BE2C (cell line): ENCODE data around the gene MYO15B.
"Not testable (repeated sequence)": the region's sequence is repeated elsewhere in the genome, so short reads cannot be mapped to it uniquely, and the experiment has no call there.

ENCODE experiments used
- DNase-seq: peaks from one replicate; pipeline ENCODE4 v3.0.0-alpha.2; 2020
- H3K27me3 ChIP-seq: fragments of 250-450 bp; sonication (Bioruptor Pico); 2 replicates; pipeline ENCODE4 v1.5.1; 2020; ENCODE audit warnings: mild to moderate bottlenecking
- H3K36me3 ChIP-seq: fragments of 250-450 bp; sonication (Bioruptor Pico); 2 replicates; pipeline ENCODE4 v1.5.1; 2020; ENCODE audit warnings: mild to moderate bottlenecking
- H3K4me1 ChIP-seq: fragments of 250-450 bp; sonication (Bioruptor Pico); 2 replicates; pipeline ENCODE4 v1.5.1; 2020
- H3K4me3 ChIP-seq: 2 replicates; pipeline ENCODE4 v1.5.1; 2011; ENCODE audit warnings: low read depth, low read length
- H3K9me3 ChIP-seq: fragments of 250-450 bp; sonication (Bioruptor Pico); 2 replicates; pipeline ENCODE4 v1.5.1; 2020
- TF ChIP-seq, protein P1 (sequence below): IDR thresholded peaks from 2 replicates; pipeline ENCODE4 v1.5.1; 2012; ENCODE audit warnings: mild to moderate bottlenecking, low read depth, low read length

The MYO15B gene

DNA sequence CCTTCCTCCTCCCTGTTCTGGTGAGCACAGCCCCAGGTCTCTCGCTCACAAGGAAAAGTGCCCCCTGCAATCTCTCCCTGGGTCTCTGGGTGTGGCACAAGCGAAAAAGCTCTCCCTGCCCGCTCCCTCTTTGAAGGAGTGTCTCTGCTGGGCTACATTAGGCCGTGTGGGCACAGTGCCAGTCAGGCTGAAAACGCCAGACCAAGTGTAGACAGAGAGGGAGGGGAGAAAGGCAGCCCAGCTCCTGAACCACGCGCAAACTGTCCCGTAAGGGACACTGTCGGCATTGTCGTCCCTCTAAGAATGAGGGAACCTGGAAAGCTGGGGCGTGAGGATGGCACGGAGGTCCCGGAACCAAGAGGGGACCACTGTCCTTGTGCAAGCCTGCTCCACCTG is 49.5 kb downstream of the MYO15B start:
- peak; percentile 50 for DNase-seq
- Histone ChIP-seq H3K4me1 (peaks cover 11% of the 10 kb centered on the region), H3K36me3 (no peaks in the 10 kb centered on the region), H3K9me3 (no peaks in the 10 kb centered on the region), H3K4me3 (no peak overlapping the region), H3K27me3 (no peaks in the 10 kb centered on the region)
- TF ChIP-seq, protein P1, sequence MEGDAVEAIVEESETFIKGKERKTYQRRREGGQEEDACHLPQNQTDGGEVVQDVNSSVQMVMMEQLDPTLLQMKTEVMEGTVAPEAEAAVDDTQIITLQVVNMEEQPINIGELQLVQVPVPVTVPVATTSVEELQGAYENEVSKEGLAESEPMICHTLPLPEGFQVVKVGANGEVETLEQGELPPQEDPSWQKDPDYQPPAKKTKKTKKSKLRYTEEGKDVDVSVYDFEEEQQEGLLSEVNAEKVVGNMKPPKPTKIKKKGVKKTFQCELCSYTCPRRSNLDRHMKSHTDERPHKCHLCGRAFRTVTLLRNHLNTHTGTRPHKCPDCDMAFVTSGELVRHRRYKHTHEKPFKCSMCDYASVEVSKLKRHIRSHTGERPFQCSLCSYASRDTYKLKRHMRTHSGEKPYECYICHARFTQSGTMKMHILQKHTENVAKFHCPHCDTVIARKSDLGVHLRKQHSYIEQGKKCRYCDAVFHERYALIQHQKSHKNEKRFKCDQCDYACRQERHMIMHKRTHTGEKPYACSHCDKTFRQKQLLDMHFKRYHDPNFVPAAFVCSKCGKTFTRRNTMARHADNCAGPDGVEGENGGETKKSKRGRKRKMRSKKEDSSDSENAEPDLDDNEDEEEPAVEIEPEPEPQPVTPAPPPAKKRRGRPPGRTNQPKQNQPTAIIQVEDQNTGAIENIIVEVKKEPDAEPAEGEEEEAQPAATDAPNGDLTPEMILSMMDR = no peak

DNA sequence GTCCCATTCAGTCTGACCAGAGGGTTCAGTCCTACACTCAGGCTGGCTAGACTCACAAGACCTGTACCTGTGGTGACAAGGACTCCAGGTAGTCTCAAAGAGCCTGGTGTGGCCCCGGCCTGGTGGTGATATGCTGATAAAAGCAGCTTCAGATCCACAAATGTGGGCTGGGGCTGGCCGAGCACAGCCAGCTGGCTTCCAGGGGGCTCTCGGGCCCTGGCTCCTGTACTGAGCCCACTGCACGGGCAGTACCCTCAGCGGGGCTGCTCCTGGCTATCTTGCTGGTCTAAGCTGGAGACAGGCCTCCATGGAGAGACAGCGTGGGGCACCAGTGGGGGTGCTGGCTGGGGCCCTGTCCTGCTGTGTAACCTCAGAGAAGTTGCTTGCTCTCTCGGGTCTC is 50.0 kb downstream of the MYO15B start:
- Histone ChIP-seq H3K4me3 (no peak overlapping the region), H3K36me3 (no peaks in the 10 kb centered on the region)

DNA sequence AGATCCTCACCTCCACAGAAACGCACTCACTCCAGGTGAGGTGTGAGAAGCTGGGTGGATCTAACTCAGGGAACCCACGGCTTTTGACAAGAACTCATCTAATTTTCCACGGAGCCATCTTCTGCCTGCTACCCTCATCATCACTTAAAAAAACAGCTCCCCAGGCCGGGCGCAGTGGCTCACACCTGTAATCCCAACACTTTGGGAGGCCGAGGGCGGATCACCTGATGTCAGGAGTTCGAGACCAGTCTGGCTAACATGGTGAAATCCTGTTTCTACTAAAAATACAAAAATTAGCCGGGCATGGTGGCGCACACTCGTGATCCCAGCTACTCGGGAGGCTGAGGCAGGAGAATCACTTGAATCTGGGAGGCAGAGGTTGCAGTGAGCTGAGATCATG is 50.4 kb downstream of the MYO15B start:
- H3K4me1 ChIP-seq = peaks cover 10% of the 10 kb centered on the region
- not testable (repeated sequence) for H3K36me3 ChIP-seq, H3K27me3 ChIP-seq, H3K9me3 ChIP-seq, DNase-seq, H3K4me3 ChIP-seq

More for the DNA sequence above, 50.0 kb downstream of the MYO15B start:
- DNase-seq = no peak
- H3K4me1 ChIP-seq = peaks cover 11% of the 10 kb centered on the region
- no peaks in the 10 kb centered on the region for H3K9me3 ChIP-seq
- H3K27me3 ChIP-seq = no peaks in the 10 kb centered on the region
- TF ChIP-seq, protein P1 = no peak

GRCh38 chr17:75638893-75639292 is 51.3 kb downstream of the MYO15B start:
- no peaks in the 10 kb centered on the region for H3K36me3 ChIP-seq
- peak; percentile 20 for DNase-seq
- H3K4me1 ChIP-seq = peaks cover 4% of the 10 kb centered on the region; the same call in 1 of the 2 replicates
- no peaks in the 10 kb centered on the region for H3K9me3 ChIP-seq
- TF ChIP-seq, protein P1 = no peak
- no peaks in the 10 kb centered on the region for H3K27me3 ChIP-seq
- no peak overlapping the region for H3K4me3 ChIP-seq

DNA sequence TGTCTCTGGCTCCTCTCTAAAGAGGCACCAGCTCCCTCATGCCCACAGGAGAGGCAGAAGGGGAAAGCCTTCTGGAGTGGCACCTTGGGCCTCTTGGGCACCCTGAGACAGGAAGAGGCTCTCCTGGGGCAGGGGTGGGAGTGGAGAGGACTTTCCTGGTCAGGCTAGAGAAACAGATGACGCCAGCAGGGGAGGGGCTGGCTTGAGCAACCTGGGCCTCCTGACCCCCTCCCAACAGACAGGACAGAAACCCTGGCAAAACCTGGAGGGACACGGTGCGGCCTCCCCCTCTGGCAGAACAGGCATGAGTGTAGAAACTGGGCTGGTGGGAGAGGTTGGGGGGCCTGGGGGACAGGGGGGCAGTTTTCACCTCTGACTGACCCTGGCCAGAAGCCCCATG is 51.7 kb downstream of the MYO15B start:
- H3K36me3 ChIP-seq = no peaks in the 10 kb centered on the region
- DNase-seq = no peak
- H3K4me1 ChIP-seq = no peaks in the 10 kb centered on the region
- H3K9me3 ChIP-seq = no peaks in the 10 kb centered on the region
- no peak overlapping the region for H3K4me3 ChIP-seq
- no peaks in the 10 kb centered on the region for H3K27me3 ChIP-seq
- TF ChIP-seq, protein P1 = no peak

DNA sequence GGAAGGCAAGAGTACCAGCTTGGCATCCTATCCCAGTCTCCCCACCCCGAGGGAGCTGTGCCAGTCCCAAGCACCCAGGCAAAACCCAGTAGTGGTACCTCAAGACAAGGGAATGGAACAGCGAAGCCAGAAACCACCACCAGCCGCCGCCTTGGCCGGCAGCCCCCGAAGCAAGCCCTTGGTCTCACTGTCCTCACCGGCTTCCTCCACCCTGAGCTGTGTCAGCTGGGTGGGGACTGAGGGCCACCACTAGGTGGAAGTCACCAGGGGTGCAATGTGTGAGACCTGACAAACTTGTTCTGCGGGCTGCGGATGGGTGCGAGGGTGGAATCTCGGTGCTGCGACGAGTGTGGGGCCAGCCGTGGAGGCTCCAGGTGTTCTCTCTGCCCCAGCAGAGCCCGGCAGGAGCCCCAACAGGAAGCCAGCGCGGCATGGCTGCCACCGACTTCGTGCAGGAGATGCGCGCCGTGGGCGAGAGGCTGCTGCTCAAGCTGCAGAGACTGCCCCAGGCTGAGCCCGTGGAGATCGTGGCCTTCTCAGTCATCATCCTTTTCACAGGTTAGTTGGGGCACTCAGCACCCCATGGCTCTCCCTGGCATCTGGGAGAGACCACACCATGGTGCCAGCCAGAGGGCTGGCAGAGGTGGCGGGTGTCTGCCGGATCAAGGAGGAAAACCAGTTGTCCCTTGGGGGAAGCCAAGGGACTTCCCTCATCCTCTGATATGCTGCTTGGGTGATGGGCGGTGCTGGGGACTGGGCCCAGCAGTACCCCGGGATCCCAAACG is 52.4 kb downstream of the MYO15B start:
- H3K36me3 ChIP-seq = no peaks in the 10 kb centered on the region
- H3K4me3 ChIP-seq = no peak overlapping the region
- no peak for DNase-seq

More for the DNA sequence above, 52.4 kb downstream of the MYO15B start:
- Histone ChIP-seq H3K4me1 (no peaks in the 10 kb centered on the region), H3K27me3 (no peaks in the 10 kb centered on the region), H3K9me3 (no peaks in the 10 kb centered on the region)
- TF ChIP-seq, protein P1 = no peak
